Measurements from ENCODE around the gene MT1H. TPM values are rescaled to one million over a fixed set of nuclear protein-coding genes. Genes with fewer than 3 reads are reported as not detected.

MT1H gene
- total and polyA plus RNA-seq, 9 of the 15 experiments (the other 6 are each of a cell fraction or from before 2014, with no cell fraction given): 0.13 to 0.37 TPM; not detected in 7

GRCh38 chr16:56681939-56682702, 12.5 kb downstream of the MT1H start, which contains the start of gene MT1X (continued):
- no peak for TF ChIP-seq REST (IDR thresholded peaks at IDR 0.05; ENCODE audit: borderline replicate concordance)
- no peak; the same call in 1 of the 2 replicates for TF ChIP-seq REST (CRISPR knock-in tag; IDR thresholded peaks at IDR 0.05; ENCODE audit: low read depth)
- peak; percentile 16; the same call in 1 of the 2 replicates for TF ChIP-seq C11orf30 (IDR thresholded peaks at IDR 0.05; ENCODE audit: low read depth)
- TF ChIP-seq E2F8 (IDR thresholded peaks at IDR 0.05; ENCODE audit: low read depth, partially characterized antibody): no peak
- TF ChIP-seq ETV1 (tag; conservative IDR thresholded peaks at IDR 0.05; ENCODE audit: low read depth): no peak
- no peak for TF ChIP-seq ATF6 (CRISPR knock-in tag; IDR thresholded peaks at IDR 0.05)
- no peak for TF ChIP-seq PHF20 (IDR thresholded peaks at IDR 0.05; ENCODE audit: partially characterized antibody)
- no peak for TF ChIP-seq MNT (conservative IDR thresholded peaks at IDR 0.05)
- TF ChIP-seq ZBED1 (IDR thresholded peaks at IDR 0.05): no peak
- TF ChIP-seq TAL1 (IDR thresholded peaks at IDR 0.05): no peak
- TF ChIP-seq ZNF140 (CRISPR knock-in tag; IDR thresholded peaks at IDR 0.05): no peak

Data from K562 (cell line).